Body of pancreas (tissue), 4 donors: ENCODE results near the gene POLA1. TPM values are rescaled to one million over a fixed set of nuclear protein-coding genes. Genes with fewer than 3 reads are reported as not detected.

Source experiments
- ATAC-seq: fragments of 150-250 bp; one replicate; pipeline ENCODE4 v1.9.1; 2016
- DNase-seq, 4 donors: peaks; one replicate each; pipeline ENCODE4 v3.0.0-alpha.2; 2019
- H3K27ac ChIP-seq, 4 donors: fragments of 200-600 bp; sonication (generic); 1 replicate in 3 of 4; 2 replicates in 1 of 4; pipeline versions ENCODE4 v1.5.1 to v1.6.1; 2016 to 2019; ENCODE audit warnings: mild to moderate bottlenecking in 1 of 4, mixed read lengths in 1 of 4, moderate library complexity in 1 of 4
- H3K27me3 ChIP-seq, 2 donors: fragments of 200-600 bp; sonication (generic); one replicate each; pipeline ENCODE4 v1.6.0; 2016; ENCODE audit warnings: mild to moderate bottlenecking in 1 of 2
- H3K36me3 ChIP-seq, 2 donors: fragments of 200-600 bp; sonication (generic); replicated peaks in 1 of 2; 2 replicates each; pipeline ENCODE4 v1.5.1; 2016; ENCODE audit warnings: low read depth in 2 of 2; ENCODE audit not compliant: insufficient read depth in 1 of 2
- H3K4me1 ChIP-seq: fragments of 200-600 bp; sonication (generic); one replicate; pipeline ENCODE4 v1.6.0; 2016
- H3K4me3 ChIP-seq, 2 donors: fragments of 200-600 bp; sonication (generic); 1 replicate in 1 of 2; 2 replicates in 1 of 2; pipeline ENCODE4 v1.5.1; 2016 to 2019
- H3K9me3 ChIP-seq, 3 donors: fragments of 200-600 bp; sonication (generic); 1 replicate in 2 of 3; 2 replicates in 1 of 3; pipeline ENCODE4 v1.5.1; 2016
- POLR2A ChIP-seq, 3 donors: fragments of 450-650 bp; IDR thresholded peaks; one replicate each; pipeline ENCODE4 v1.6.1; 2016; ENCODE audit warnings: antibody characterized with exemption in 3 of 3, mild to moderate bottlenecking in 2 of 3
- WGBS, 2 donors: methylation state at CpG; one replicate each; pipeline ENCODE4 v1.1.5; 2017; 5-methylcytosine and 5-hydroxymethylcytosine counted together
- intact Hi-C: fragments of 100-400 bp; cut with DNase I; formaldehyde crosslinking; loops from one replicate; pipeline ENCODE4 v1.15.1; 2023
- total RNA-seq, 2 donors: library from RNA; depleted of rRNA; stranded (reverse); fragments of >200 nt; gene quantifications; one replicate each; pipeline ENCODE4 v1.1.0, GENCODE V29; 2016
- TF ChIP-seq, protein P1 (sequence below), 7 experiments: fragments of 450-650 bp in 4 of 7; fragments of 200-600 bp in 3 of 7; sonication (generic) in 3 of 7; IDR thresholded peaks; one replicate each; pipeline ENCODE4 v1.5.1; 2016 to 2019; ENCODE audit warnings: antibody characterized with exemption in 7 of 7

POLA1 gene
- total RNA-seq, 2 donors from 2014 or later = 5.7 to 9.9 TPM

DNA sequence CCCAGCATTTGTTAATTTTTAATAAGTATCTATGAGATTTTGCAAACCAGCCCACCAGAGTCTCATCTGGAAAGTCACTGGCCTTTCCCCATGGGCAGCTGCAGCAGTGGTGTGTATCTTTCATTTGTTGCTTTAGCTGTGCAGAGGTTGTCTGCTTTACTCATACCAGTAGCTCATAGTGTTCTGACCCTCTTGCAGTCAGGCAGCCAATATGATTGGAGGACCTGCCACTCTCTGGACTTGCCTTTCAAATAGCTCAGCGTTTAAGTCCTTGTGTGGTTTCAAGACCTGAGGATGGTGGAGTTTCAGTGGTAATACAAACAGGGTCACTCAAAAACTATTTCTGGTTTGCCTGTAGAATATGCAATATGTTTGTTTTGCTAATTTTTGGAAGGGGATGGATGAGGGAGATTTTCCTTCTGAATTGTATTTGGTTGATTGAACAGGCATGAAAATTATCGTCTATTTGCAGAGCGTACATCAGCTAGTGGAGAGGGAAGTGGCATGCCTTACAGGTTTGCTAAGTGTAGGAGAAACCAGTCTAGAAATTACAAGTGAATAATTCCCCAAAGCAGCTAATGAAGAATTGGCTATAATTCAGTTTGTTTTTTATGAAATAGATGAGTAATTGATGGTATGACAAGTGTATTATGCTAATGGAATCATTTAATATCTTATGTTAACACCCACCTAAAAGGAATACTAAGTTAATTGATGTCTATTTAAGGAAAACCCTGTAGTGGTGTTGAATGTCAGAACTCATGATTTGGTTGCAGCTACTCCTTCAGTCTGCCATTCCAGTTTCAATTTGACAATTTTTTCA, 8.9 kb downstream of the POLA1 start:
- intact Hi-C loops = no loop called here
- H3K27ac ChIP-seq = no peak overlapping the region
- H3K36me3 ChIP-seq = no peaks in the 10 kb centered on the region
- no peak overlapping the region for H3K4me3 ChIP-seq
- no peaks in the 10 kb centered on the region for H3K27me3 ChIP-seq
- H3K9me3 ChIP-seq = no peaks in the 10 kb centered on the region
- no peak for DNase-seq
- H3K4me1 ChIP-seq = no peaks in the 10 kb centered on the region
- no peak for ATAC-seq
- TF ChIP-seq, protein P1, sequence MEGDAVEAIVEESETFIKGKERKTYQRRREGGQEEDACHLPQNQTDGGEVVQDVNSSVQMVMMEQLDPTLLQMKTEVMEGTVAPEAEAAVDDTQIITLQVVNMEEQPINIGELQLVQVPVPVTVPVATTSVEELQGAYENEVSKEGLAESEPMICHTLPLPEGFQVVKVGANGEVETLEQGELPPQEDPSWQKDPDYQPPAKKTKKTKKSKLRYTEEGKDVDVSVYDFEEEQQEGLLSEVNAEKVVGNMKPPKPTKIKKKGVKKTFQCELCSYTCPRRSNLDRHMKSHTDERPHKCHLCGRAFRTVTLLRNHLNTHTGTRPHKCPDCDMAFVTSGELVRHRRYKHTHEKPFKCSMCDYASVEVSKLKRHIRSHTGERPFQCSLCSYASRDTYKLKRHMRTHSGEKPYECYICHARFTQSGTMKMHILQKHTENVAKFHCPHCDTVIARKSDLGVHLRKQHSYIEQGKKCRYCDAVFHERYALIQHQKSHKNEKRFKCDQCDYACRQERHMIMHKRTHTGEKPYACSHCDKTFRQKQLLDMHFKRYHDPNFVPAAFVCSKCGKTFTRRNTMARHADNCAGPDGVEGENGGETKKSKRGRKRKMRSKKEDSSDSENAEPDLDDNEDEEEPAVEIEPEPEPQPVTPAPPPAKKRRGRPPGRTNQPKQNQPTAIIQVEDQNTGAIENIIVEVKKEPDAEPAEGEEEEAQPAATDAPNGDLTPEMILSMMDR (IDR thresholded peaks at IDR 0.05) = no peak
- no peak for TF ChIP-seq POLR2A (IDR thresholded peaks at IDR 0.05)
- 95 to 100% methylated on average over 2 of the region's 3 CpGs for WGBS, 2 donors

DNA sequence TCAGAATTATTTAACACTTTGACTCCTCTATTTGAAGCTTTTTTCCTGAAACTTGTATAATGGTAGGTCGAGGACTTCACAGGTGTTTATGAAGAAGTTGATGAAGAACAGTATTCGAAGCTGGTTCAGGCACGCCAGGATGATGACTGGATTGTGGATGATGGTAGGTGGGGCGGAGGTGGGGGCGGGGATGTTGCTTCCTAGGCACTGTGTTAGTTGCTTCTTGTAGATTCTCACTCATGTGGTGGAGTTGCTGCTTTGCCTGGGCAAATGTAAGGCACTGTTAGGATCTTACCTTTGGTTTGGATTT, 9.4 kb downstream of the POLA1 start:
- H3K36me3 ChIP-seq = no peaks in the 10 kb centered on the region
- 82 to 92% methylated on average over 3 to 5 of the region's 5 CpGs for WGBS, 2 donors

DNA sequence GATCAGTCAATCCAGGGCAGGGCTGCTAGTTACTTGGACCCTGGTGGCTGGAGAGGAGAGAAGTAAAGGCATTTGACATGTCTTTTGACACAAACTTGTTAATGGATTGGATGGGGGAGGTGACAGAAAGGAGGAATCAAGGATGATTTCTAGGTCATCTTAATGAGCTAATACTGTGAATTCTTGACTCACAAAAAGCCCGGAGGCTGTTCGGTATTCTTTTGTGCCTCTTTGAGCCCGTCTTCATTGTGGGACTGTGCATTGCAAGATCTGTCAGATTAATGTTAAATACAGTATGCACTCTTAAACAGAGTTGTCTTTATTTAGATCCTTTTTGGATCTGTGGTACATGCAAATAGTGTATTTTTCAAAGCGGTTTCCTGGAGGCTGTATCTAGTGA, 25.1 kb downstream of the POLA1 start:
- no peak overlapping the region for H3K4me3 ChIP-seq
- WGBS, 2 donors = 96 to 100% methylated on average over 4 of the region's 4 CpGs
- H3K27me3 ChIP-seq = no peaks in the 10 kb centered on the region
- H3K36me3 ChIP-seq = no peaks in the 10 kb centered on the region
- ATAC-seq (no peak), DNase-seq (no peak)
- H3K4me1 ChIP-seq = no peaks in the 10 kb centered on the region
- no peaks in the 10 kb centered on the region for H3K9me3 ChIP-seq
- H3K27ac ChIP-seq = no peak overlapping the region
- intact Hi-C loops = no loop called here
- TF ChIP-seq, protein P1 (IDR thresholded peaks at IDR 0.05) = no peak
- TF ChIP-seq POLR2A (IDR thresholded peaks at IDR 0.05) = no peak

More for the DNA sequence above, 9.4 kb downstream of the POLA1 start:
- Histone ChIP-seq H3K4me1 (no peaks in the 10 kb centered on the region), H3K4me3 (no peak overlapping the region), H3K27me3 (no peaks in the 10 kb centered on the region), H3K9me3 (no peaks in the 10 kb centered on the region), H3K27ac (no peak overlapping the region)
- no peak for ATAC-seq
- DNase-seq = no peak
- intact Hi-C loops = no loop called here
- TF ChIP-seq, protein P1 (IDR thresholded peaks at IDR 0.05) = no peak
- no peak for TF ChIP-seq POLR2A (IDR thresholded peaks at IDR 0.05)

DNA sequence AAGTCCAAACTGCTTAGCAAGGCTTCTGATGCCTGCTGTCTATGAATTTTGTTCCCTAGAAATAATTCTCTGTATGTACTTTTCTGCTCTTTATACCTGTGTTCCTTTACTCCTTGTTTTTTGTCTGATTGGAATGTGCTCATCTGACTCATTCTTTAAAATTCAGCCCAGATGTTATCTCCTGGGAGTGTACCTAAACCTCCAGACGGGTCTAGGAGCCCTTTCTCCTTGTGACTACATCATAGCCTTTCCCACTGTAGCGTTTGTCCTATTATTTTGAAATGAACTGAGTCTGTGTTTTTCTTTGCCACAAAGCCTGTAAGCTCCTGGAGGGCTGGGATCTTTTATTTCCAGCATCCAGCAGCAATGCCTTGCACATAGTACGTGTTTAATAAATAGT, 26.3 kb downstream of the POLA1 start:
- Histone ChIP-seq H3K4me3 (no peak overlapping the region), H3K4me1 (no peaks in the 10 kb centered on the region), H3K9me3 (no peaks in the 10 kb centered on the region), H3K36me3 (no peaks in the 10 kb centered on the region), H3K27me3 (no peaks in the 10 kb centered on the region), H3K27ac (no peak overlapping the region)
- intact Hi-C loops = no loop called here
- DNase-seq (no peak), ATAC-seq (no peak)
- 63 to 100% methylated on average over 2 to 3 of the region's 3 CpGs for WGBS, 2 donors
- no peak for TF ChIP-seq POLR2A (IDR thresholded peaks at IDR 0.05)
- TF ChIP-seq, protein P1 (IDR thresholded peaks at IDR 0.05) = no peak

DNA sequence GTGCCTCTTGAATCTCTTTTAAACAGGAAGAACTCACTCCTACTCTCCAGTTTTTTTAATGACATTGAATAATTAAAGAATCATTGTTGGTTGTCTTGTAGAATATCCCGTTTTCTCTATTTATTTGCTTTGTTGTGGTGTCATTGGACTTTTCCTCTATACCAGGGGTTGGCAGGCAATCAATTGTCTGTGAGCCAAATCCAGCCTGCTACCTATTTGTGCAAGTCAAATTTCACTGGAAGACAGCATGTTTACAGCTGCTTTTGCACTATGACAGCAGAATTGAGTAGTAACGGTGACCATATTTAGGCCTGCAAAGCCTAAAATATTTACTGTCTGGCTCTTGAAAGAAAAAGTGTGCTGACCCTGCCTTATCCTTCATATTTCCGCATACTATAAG, 34.8 kb downstream of the POLA1 start:
- intact Hi-C loops = no loop called here
- WGBS, 2 donors = 29 to 62% methylated on average over 3 of the region's 3 CpGs

More for the DNA sequence above, 34.8 kb downstream of the POLA1 start:
- Histone ChIP-seq H3K36me3 (no peaks in the 10 kb centered on the region), H3K27me3 (no peaks in the 10 kb centered on the region), H3K4me3 (no peak overlapping the region), H3K4me1 (no peaks in the 10 kb centered on the region), H3K9me3 (no peaks in the 10 kb centered on the region), H3K27ac (no peak overlapping the region)
- DNase-seq (peak; percentile 2 to 50 (median 11)), ATAC-seq (no peak)
- no peak for TF ChIP-seq POLR2A (IDR thresholded peaks at IDR 0.05)
- TF ChIP-seq, protein P1 (IDR thresholded peaks at IDR 0.05) = no peak
